HEK293 (cell line): ENCODE data around the gene FHAD1.

Source experiments
- CTCF ChIA-PET: fragments of 350-600 bp; formaldehyde crosslinking; extraction: SDS; loops from one replicate; lab custom pipeline; 2021; ENCODE audit warnings: antibody characterized with exemption; lab: Yijun Ruan, JAX
- POLR2A ChIA-PET: fragments of 300-600 bp; formaldehyde crosslinking; extraction: SDS; loops from one replicate; lab custom pipeline; 2020; ENCODE audit warnings: antibody characterized with exemption, inconsistent platforms; lab: Yijun Ruan, JAX
- H3K27ac ChIP-seq: fragments of 200-500 bp; sonication (Bioruptor generic); 2 replicates; pipeline ENCODE4 v1.5.1; 2014; ENCODE audit warnings: low read depth, low read length, control low read depth, inconsistent platforms; ENCODE audit errors: extremely low read depth
- H3K36me3 ChIP-seq, 2 experiments: fragments of 200-500 bp in 1 of 2; sonication (Bioruptor generic) in 1 of 2; 1 replicate in 1 of 2; 2 replicates in 1 of 2; pipeline ENCODE4 v1.5.1; 2014 to 2017; ENCODE audit warnings: inconsistent platforms in 2 of 2, low read length in 2 of 2; ENCODE audit not compliant: control insufficient read depth in 2 of 2, insufficient read depth in 1 of 2
- H3K4me1 ChIP-seq: fragments of 200-500 bp; sonication (Bioruptor generic); 2 replicates; pipeline ENCODE4 v1.5.1; 2014; ENCODE audit warnings: mild to moderate bottlenecking, low read length, inconsistent platforms; ENCODE audit not compliant: control insufficient read depth, insufficient read depth
- H3K4me3 ChIP-seq: 2 replicates; pipeline ENCODE4 v1.5.1; 2011; ENCODE audit warnings: low read depth, mild to moderate bottlenecking, control low read depth, low read length, moderate library complexity
- H3K9me3 ChIP-seq: fragments of 200-500 bp; sonication (Bioruptor generic); 2 replicates; pipeline ENCODE4 v1.5.1; 2014; ENCODE audit warnings: low read depth, low read length, inconsistent platforms; ENCODE audit not compliant: control insufficient read depth, insufficient read depth
- GFI1B ChIP-seq: fragments of 450-650 bp; formaldehyde crosslinking; IDR thresholded peaks from 2 replicates; pipeline ENCODE4 v1.5.1; 2016; ENCODE audit warnings: missing biosample characterization, missing genetic modification characterization
- KLF8 ChIP-seq: fragments of 450-650 bp; formaldehyde crosslinking; IDR thresholded peaks from 2 replicates; pipeline ENCODE4 v1.5.1; 2016; ENCODE audit warnings: missing biosample characterization, missing genetic modification characterization
- ZNF133 ChIP-seq: fragments of 450-650 bp; formaldehyde crosslinking; IDR thresholded peaks from 2 replicates; pipeline ENCODE4 v1.5.1; 2016; ENCODE audit warnings: missing biosample characterization, missing genetic modification characterization
- ZNF2 ChIP-seq: fragments of 450-650 bp; formaldehyde crosslinking; IDR thresholded peaks from 2 replicates; pipeline ENCODE4 v1.5.1; 2016; ENCODE audit warnings: missing biosample characterization, missing genetic modification characterization
- ZNF223 ChIP-seq: fragments of 450-650 bp; formaldehyde crosslinking; IDR thresholded peaks from 2 replicates; pipeline ENCODE4 v1.5.1; 2016; ENCODE audit warnings: missing biosample characterization, missing genetic modification characterization
- ZNF394 ChIP-seq: fragments of 450-650 bp; formaldehyde crosslinking; IDR thresholded peaks from 2 replicates; pipeline ENCODE4 v1.5.1; 2016; ENCODE audit warnings: missing biosample characterization, missing genetic modification characterization, mild to moderate bottlenecking, moderate library complexity, borderline replicate concordance
- ZNF488 ChIP-seq: fragments of 450-650 bp; formaldehyde crosslinking; IDR thresholded peaks from 2 replicates; pipeline ENCODE4 v1.5.1; 2016; ENCODE audit warnings: missing biosample characterization, missing genetic modification characterization
- ZNF521 ChIP-seq: fragments of 450-650 bp; formaldehyde crosslinking; IDR thresholded peaks from 2 replicates; pipeline ENCODE4 v1.5.1; 2017; ENCODE audit warnings: missing biosample characterization, mild to moderate bottlenecking, missing genetic modification characterization
- ZNF549 ChIP-seq: fragments of 450-650 bp; IDR thresholded peaks from 2 replicates; pipeline ENCODE4 v1.5.1; 2018; ENCODE audit warnings: missing biosample characterization, missing genetic modification characterization, mild to moderate bottlenecking, inconsistent platforms, moderate library complexity
- ZNF555 ChIP-seq: fragments of 450-650 bp; formaldehyde crosslinking; conservative IDR thresholded peaks from 2 replicates; pipeline ENCODE4 v1.5.1; 2017; ENCODE audit warnings: missing biosample characterization, mild to moderate bottlenecking, missing genetic modification characterization, inconsistent platforms
- ZNF571 ChIP-seq: fragments of 450-650 bp; formaldehyde crosslinking; IDR thresholded peaks from 2 replicates; pipeline ENCODE4 v1.5.0; 2017; ENCODE audit warnings: missing biosample characterization, missing genetic modification characterization
- ZNF623 ChIP-seq: fragments of 450-650 bp; formaldehyde crosslinking; IDR thresholded peaks from 2 replicates; pipeline ENCODE4 v1.5.1; 2016; ENCODE audit warnings: missing biosample characterization, missing genetic modification characterization
- ZNF664 ChIP-seq: fragments of 450-650 bp; formaldehyde crosslinking; IDR thresholded peaks from 2 replicates; pipeline ENCODE4 v1.5.1; 2016; ENCODE audit warnings: missing biosample characterization, missing genetic modification characterization
- ZNF670 ChIP-seq: fragments of 450-650 bp; formaldehyde crosslinking; IDR thresholded peaks from 2 replicates; pipeline ENCODE4 v1.5.1; 2016; ENCODE audit warnings: missing biosample characterization, missing genetic modification characterization, low read depth

The FHAD1 gene

GRCh38 chr1:15249081-15249480, 2.1 kb downstream of the FHAD1 start:
- CTCF ChIA-PET: no interaction called here

GRCh38 chr1:15251857-15252835, 5.1 kb downstream of the FHAD1 start:
- Histone ChIP-seq H3K9me3 (no peaks in the 10 kb centered on the region), H3K4me1 (no peaks in the 10 kb centered on the region), H3K36me3 (no peaks in the 10 kb centered on the region), H3K27ac (no peak overlapping the region), H3K4me3 (no peak overlapping the region)
- ChIA-PET CTCF (interaction anchor here (0.6 to 0.7 kb wide), 3 partner anchors 20 to 71 kb away, joined by 3 to 5 read pairs (median 3); no protein-coding TSS in a partner anchor), POLR2A (no interaction called here)
- no peak for TF ChIP-seq ZNF549 (tag by site-specific recombination)

More at GRCh38 chr1:15249081-15249480, 2.1 kb downstream of the FHAD1 start:
- TF ChIP-seq ZNF664 (0 out of 2 replicates have a peak, but pooled peaks have one; percentile 6), KLF8 (tag by site-specific recombination) (no peak)
- POLR2A ChIA-PET: no interaction called here
- H3K4me3 ChIP-seq: no peak overlapping the region
- no peaks in the 10 kb centered on the region for H3K36me3 ChIP-seq
- no peak overlapping the region for H3K27ac ChIP-seq
- H3K4me1 ChIP-seq: no peaks in the 10 kb centered on the region
- H3K9me3 ChIP-seq: no peaks in the 10 kb centered on the region

- CTCF ChIA-PET: interaction anchor here (1.0 to 1.7 kb wide), 2 partner anchors 18 to 51 kb away, joined by 3 to 6 read pairs; no protein-coding TSS in a partner anchor
- no peaks in the 10 kb centered on the region for H3K4me1 ChIP-seq
- TF ChIP-seq ZNF2 (tag by site-specific recombination): no peak
- TF ChIP-seq ZNF223 (tag by site-specific recombination): no peak
- no peak overlapping the region for H3K4me3 ChIP-seq
- H3K27ac ChIP-seq: no peak overlapping the region
- no peaks in the 10 kb centered on the region for H3K36me3 ChIP-seq
- no peaks in the 10 kb centered on the region for H3K9me3 ChIP-seq
- POLR2A ChIA-PET: interaction anchor here (0.6 kb wide), 1 partner anchor 8 kb away, joined by 4 read pairs; the partner anchor contains the start of gene FHAD1
Measured at GRCh38 chr1:15254559-15254958, 7.5 kb downstream of the FHAD1 start.

- POLR2A ChIA-PET: no interaction called here
Measured at GRCh38 chr1:15255582-15256149, 8.6 kb downstream of the FHAD1 start.

GRCh38 chr1:15256584-15256983, 9.6 kb downstream of the FHAD1 start:
- POLR2A ChIA-PET: interaction anchor here (0.6 kb wide), 1 partner anchor 56 kb away, joined by 3 read pairs; no protein-coding TSS in a partner anchor

More at GRCh38 chr1:15255582-15256149, 8.6 kb downstream of the FHAD1 start:
- Histone ChIP-seq H3K27ac (no peak overlapping the region), H3K36me3 (no peaks in the 10 kb centered on the region), H3K4me1 (no peaks in the 10 kb centered on the region), H3K4me3 (no peak overlapping the region), H3K9me3 (no peaks in the 10 kb centered on the region)
- CTCF ChIA-PET: interaction anchor here (1.7 kb wide), 1 partner anchor 17 kb away, joined by 6 read pairs; no protein-coding TSS in a partner anchor
- no peak for TF ChIP-seq ZNF394 (tag by site-specific recombination)
- no peak for TF ChIP-seq ZNF571 (tag by site-specific recombination)
- no peak for TF ChIP-seq ZNF488 (tag by site-specific recombination)
- TF ChIP-seq ZNF623: peak; percentile 98

More at GRCh38 chr1:15256584-15256983, 9.6 kb downstream of the FHAD1 start:
- H3K4me1 ChIP-seq: no peaks in the 10 kb centered on the region
- CTCF ChIA-PET: no interaction called here
- TF ChIP-seq ZNF133 (tag by site-specific recombination) (no peak), ZNF670 (tag by site-specific recombination) (no peak), GFI1B (tag by site-specific recombination) (no peak), ZNF555 (tag by site-specific recombination) (no peak), ZNF521 (tag by site-specific recombination) (no peak)
- no peaks in the 10 kb centered on the region for H3K36me3 ChIP-seq
- H3K4me3 ChIP-seq: no peak overlapping the region
- H3K9me3 ChIP-seq: no peaks in the 10 kb centered on the region
- H3K27ac ChIP-seq: no peak overlapping the region
